HG03045 (cell line): Measurements from ENCODE around the gene NYAP2.

Experiments
- ATAC-seq: cut with Tn5 transposase; IDR thresholded peaks from one replicate; pipeline ENCODE4 v1.9.1; 2021; ENCODE audit warnings: mild to moderate bottlenecking, moderate library complexity; ENCODE audit not compliant: unreplicated experiment

Gene NYAP2

DNA sequence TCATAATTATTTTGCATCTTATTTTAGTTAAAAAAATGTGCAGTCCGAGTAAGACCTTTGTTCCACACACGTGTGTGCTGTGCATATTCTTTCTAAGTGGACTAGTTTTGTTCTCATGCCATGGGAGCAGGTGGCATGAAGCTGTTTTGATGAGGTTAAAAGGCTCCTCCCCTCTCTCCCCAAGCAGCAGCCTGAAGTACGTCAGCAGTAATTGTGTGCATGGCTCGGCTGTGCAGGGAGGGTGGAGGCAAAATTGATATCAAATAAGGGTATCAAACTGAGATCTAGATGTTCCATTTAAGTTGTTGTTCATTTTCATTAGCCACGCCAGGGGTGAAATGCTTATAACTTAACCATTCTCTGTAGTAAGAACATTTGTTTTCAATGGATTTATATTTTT lies at the start of gene NYAP2:
TSS of gene NYAP2 (plus strand) at position 207 of the 400 bp plus-strand sequence. CDS start 9,171 bp downstream, outside the sequence.
- ATAC-seq, result no peak

DNA sequence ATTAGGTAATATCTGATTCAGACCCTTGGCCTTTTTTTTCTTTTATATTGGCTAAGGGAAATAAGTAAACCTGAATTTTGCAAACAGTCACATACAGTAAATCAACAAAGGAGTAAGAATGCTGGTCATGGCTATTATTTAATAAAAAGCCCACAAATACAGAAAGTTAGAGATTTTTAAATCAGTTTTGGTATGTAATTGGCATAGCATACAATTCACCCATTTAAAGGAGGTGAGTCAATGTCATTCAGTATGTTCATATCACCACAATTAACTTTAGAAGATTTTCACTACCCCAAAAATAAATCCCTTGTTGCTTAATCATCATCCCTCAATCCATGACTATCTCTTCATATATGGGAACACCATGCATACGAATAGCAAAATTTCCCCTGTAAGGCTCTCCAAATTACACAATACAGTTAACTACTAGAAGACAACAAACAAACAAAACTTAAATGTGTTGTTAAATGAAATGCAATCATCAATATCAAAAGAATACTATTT lies 45.9 kb upstream of the NYAP2 start:
- ATAC-seq, result no peak

DNA sequence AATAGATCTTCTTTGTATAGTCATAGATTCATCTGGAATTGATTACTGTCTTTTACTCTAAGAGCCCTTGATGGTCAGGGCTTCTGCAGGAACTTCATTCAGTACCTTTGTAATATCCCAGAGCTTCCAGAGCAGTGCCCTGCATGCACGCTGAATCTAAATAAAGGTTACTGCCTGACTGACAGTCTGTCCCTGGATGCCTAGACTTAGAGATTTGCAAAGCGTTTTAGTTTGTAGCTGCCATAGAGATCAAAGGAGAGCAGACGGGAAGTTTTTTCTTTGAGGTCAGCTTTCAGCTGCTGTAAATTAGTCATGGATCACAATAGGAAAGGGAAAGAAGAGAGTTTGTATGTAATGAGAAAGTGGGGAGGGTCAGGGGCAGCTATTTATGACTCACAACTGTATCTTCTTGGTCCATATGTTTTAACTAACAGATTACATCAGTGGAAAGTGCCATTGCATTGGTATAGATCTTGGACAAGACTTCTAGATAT lies 45.2 kb upstream of the NYAP2 start:
- ATAC-seq, result no peak

DNA sequence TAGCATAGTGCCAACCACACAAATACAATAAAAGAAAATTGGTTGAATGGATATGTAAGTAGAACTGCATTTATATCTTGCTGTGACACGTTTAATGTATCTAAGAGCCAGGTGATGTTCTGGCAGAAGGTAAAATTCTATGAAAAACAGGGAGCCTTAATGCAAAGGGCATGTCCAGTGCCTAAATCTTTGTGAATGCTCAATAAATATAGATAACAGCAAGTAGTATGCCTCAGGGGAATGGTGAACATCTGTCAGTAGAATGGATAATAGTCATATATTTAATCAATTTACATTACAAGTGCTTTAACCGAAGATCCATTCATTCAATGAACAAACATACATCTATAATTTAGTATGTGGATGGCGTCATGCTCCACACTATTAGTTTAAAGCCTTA lies 43.7 kb upstream of the NYAP2 start:
- ATAC-seq, result no peak

DNA sequence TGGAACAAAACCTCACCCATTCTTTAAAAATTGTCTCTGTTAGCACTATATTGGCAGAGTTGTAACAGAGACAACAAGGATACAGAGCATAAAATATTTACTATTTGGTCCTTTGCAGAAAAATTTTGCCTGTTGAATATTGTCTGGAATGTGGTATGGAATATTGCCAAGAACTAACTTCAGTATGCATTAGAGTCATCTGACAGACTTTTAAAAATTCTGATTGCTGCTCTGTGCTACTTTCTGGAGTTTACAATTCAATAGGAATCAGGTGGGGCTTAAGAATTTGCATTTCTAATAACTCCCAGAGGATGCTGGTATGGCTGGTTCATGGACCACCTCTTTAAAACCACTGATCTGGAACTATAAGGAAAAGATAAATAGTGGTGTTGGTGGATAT lies 32.8 kb upstream of the NYAP2 start:
- no peak for ATAC-seq

DNA sequence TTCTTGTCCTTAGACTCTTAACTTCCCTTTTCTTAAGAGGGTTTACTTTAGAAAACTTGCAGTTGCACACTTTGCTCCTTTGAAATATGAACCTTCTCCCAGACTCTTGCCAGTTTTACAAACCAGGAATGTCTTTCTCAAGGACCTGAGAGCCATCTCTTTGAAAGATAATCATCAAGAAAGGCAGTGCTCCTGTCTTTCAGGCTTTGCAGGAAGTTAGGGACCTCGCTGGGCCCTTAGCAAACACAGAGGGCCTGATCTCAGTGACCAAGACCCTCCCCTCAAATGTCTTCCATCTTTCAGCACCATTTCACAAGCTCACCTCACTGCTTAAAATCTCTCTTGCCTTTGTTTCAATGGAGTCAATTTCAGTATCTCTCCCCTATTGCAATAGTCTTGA lies 32.0 kb upstream of the NYAP2 start:
- ATAC-seq, result no peak

DNA sequence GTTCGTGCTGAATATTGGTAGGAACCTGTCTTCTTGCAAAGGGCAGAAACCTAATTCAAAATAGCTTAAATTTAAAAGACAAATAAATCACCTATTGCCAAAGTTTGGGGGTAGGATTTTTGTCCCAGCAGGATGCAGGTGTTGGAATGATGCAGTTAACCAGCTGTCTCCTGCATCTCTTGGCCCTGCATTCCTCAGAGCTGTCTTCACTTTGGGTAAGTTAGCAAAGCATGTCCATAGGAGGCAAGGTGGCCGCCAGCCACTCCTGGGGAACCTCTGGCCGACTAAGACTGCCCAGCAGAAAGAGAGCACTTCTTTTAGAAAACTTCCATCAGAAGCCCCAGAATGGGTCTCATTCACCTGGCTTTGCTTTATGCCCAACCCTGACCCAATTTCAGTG lies 20.5 kb upstream of the NYAP2 start:
- ATAC-seq, result no peak

DNA sequence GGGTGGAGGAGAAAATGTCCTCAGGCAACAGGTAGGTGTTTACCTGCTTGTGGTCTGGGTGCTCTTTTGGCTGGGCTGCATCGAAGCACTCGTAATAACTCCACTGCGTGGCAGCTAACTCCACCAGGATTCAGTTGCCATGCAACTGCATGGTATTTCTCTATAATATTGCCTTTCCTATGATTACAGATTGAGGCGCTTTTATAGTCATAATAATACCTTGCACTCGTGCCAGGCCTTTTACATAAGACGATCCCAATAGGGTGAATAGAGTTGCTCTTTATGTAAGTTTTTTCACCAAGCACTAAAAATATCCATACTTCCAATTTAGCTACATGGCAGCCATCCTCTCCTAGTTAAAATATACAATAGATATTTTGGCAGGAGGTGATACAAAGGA lies 19.7 kb upstream of the NYAP2 start:
- no peak for ATAC-seq

DNA sequence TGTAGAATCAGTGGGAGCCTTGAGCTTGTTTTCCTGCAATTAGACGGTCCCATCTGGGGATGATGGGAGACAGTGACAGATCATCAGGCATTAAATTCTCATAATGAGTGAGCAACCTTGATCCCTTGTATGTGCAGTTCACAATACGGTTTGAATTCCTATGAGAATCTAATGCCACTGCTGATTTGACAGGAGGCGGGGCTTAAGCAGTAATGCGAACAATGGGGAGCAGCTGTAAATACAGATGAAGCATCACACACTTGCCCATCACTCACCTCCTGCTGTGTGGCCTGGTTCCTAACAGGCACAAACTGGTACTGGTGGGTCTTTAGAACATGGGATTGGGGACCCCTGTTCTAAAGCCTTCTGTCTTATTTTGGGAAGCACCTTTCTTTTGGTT lies 17.9 kb upstream of the NYAP2 start:
- no peak for ATAC-seq

DNA sequence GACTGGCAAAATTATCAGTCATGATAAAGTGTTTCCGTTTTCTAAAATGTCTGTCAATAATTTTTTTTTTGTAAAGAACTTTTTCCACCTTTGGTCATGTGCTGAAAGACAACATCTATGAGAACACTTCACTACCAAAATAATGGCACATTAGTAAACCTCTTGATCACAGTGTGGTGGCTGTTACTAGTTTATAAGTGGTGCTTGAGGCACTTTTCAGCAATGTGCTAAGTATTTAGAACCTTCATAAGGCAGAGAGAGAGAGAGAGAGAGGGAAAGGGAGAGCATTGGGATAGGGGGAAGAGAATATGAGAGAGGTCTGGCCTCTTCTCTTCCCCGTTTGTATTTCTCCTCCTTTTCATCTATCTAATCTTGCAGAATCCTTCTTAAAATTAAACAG lies 1.1 kb upstream of the NYAP2 start:
- ATAC-seq, result no peak

DNA sequence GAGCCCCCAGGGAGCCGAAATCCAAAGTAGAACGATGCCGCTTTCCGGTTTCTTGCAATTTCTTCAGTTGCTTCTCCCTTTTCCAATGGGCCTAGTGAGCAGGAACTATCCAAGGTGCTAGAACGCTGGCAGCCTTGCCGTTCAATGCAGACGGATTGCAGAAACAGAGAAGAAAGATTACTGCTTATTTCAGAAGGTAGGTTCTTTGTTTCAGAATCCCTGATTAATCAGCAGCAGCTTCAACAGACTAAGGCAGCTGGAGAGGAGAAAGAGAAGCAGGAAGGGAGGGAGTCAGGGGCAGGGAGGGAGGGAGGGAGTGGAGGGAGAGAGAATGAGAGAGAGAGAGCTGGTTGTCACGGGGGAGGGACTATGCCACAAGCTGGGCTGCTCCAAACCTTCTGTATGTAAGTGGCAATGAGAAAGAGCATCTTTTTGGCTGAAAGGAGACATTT lies 576 bp downstream of the NYAP2 start:
- ATAC-seq, result no peak

DNA sequence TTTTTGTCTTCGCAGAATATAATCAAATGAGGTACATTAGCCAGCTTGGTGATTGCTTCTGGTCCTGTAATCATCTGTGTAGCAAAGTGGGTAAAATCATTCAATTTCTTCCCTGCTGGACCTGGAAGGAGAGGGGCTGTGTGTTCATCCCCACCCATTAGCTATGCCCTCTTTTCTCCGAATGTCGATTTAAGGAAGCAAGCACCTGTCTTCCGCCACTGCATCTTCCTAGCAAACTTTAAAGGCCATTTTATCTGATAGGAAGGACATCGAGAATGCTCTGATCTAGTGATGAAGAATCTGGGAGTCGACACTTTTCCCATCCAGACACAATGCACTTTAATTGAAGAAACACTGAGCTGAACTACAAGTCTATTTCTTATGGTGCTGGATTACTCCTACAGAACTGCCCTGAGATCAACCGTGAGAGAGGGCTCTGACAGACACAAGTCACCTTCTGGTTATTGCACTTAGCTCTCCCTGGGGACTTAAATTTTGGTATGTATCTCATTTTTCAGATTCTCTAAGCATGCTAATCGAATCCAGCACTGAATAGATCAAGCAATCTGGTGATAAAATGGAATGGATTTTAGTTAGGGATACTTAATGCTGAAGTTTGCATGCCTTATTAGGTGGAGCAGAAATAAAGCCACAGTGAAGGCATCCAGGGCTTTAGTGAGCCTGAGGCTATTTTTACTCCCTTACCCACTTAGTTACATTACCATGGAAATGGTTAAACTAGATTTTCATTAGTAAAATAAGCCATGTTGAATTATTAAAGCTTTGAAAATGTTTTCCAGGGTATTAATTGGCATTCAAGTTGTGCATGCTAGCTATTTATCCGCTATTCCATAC lies 1.3 kb downstream of the NYAP2 start:
- no peak for ATAC-seq

DNA sequence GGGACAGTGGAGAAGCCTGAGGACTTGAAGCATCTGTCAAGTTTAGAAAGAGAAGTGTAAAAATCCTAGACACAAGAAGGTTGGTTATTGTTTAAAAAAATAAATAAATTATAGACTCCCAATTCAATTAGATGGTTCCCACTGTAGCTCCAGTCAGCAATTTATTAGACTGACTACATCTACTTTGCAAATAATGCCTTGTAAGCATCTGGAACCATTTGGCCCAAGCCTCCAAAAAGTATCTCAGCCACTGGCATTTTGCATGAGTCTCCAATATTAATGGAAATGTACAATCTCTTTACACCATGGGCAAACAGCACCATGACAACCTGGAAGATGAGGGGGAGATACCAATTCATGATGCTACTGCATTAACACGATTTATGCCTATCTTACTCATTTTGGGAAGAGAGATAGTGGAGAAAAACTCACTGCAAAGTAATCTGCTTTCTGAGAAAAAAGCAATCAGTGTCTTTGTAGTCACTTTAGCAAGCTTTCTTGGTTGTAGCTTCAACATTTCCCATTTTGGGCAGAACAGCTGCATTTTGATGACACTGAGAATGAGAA lies 2.8 kb downstream of the NYAP2 start:
- no peak for ATAC-seq

DNA sequence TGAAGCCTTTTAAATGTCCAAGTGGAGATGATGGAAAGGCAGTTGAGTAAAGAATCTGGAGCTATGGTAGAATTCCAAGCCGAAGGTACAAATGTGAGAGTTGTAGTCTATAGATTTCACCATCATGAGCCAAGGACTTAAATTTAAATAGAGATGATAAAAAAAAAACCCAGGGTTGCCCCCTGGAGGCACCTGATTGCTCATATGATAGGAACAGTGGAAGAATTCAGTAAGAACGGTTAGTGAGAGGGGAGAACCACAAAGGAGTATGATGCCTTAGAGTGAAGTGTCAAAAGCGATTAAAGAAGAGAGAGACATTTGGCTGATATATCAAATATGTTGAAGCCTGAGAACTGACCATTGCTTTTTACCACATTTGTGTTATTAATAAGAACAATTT lies 11.9 kb downstream of the NYAP2 start:
- ATAC-seq, result no peak

DNA sequence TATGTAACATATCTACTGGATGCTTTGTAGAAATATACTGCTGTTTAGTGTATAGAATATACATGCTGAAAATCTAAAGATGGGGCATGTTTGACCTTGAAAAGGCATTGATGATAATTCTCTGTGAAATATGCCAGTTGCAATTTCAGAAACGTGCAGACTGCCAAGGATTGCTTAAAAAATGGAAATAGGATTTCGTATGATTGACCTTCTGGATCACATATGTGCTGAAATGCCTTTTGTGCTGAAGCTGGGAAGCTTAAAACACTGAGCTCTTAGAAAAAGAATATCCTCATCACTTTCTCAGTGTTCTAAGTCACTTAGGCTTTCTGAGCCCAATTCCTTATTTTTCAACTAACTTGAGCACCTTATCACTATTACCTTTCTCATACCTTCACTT lies 14.3 kb downstream of the NYAP2 start:
- ATAC-seq, result no peak

DNA sequence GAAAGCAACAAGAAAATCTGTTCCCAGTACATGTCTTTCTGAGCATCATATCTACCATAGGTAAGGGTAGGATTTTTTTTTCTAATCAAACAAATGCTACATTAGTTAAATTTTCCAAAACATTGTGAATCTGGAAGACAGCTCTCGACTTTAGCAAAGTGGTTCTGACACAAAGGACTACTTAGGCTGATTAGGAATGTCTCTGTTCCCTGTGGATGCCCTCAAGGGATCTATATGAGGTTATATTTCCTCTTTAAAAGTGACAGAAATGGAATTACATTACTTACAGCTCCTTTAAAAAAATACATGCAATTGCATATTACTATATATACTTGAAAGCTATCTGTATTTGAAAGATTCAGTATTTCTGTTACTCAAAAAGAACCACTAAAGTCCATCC lies 15.4 kb downstream of the NYAP2 start:
- no peak for ATAC-seq

DNA sequence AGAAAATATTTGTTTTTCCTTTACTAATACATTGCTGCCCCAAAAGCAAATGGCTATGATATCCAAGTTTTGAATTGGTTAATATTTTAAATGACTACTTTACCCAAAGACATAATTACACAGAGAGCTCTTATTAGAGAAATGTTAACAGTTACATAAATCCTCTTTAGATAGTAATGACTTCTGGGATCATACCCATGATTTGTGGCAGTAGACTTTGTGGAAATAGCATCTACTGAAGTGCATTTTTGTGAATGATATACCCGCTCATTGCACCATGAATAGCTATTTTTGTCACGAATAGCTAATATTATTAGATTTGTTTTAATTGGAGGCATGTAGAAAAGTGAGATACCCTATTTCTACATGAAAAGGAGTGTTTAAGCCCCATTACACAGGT lies 15.8 kb downstream of the NYAP2 start:
- no peak for ATAC-seq

DNA sequence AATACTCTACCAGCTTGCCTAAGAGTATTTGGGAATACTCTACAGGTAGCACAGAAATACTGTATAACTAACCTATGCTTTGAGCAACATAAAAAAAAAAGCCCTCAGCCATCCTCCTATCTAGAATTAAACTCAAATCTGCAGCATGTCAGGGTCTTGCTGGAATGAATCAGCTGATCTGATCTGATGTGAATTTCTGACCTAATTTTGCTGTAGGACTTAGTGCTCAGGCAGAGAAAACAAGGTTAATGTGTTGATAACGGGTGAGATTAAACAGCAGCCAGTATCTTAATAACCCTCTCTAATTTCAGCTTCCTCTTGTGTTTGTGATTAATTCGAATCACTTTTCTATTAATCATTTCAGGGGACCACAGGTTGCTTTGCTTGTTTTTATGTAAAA lies 16.3 kb downstream of the NYAP2 start:
- ATAC-seq, result no peak

DNA sequence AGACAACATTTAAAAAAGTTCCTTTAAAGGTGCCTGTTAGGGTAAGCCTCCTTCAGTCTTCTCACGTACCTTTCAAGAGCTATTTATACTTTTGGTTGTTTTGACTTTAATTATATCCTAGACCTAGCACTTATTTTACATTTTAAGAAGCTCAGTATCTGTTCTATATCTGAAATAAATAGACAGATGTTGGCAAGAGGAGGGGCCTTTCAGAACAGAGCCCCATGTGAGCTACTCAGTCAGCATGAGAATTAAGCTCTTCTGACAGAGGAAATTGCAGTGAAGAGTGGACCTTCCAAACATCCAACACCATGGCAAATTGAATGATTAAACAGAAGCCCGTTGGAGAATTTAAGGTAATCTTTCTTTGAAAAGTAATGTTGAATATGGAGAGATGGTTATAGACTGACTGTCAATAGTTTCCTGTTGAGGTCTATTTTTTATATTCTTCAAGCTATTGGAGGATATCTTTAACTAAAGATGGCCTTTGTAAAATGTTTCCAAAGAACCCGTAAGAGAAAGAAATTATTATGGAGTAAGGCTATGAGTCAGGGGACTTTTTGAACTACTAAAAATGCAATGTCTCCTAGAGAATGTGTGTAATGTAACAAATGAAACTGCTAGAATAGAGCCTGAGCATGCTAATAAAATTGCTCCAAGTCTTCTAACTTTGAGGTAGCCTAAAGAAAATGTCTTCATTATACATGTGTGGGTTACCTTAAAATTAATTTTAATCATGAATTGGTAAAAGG lies 17.3 kb downstream of the NYAP2 start:
- no peak for ATAC-seq

DNA sequence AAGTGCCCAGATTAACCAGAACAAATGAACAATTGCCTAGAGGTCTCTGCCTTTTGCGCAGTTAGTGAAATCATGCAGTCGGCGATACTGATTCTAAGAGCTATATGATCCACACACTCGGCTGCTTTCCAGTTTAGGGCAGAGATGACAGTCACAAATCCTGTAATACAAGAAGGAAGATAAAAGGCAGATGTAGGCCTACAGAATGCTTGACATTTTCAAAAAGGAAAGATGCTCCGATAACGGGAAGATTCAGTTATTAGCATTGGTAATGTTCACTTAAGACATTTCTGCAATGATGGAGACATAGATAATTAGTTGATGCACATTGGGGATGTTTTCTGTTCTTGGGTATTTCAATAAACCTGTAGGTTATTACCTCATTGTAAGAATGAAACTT lies 19.5 kb downstream of the NYAP2 start:
- ATAC-seq, result no peak

DNA sequence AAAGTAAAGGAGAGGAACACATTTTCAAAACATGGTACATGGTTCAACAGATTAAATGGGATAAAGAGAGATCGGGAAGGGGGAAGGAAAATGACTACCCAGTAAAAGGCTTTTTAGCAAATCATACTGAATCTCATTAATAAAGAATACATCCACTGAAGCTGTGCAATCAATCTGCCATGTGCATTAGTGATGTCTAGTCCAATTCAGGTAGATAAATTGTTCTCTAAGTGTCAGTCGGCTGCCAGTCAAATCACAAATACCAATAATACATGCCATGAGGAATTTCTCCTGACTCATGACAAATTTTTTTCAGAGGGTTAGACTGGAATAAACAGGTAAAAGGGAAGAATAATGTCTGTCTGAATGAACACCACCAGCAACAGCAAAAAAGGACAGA lies 22.6 kb downstream of the NYAP2 start:
- no peak for ATAC-seq

DNA sequence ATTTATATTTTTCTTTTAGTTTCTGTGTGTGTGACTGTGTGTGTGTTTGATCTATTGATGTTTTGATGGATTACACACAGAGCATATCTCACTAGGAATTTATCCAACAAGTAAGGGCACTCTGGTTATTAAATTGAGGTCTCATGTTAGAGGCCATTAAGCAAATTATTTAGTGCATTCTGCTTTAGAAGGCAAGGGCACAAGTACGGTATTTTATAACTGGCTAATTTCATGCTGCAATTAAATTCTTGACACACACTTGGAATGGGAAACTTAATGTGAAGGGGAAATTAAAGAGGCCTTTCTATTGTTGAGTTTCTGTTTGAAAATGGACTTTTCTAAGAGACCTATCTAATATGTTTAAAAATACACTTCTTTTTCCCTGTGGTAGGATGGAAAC lies 25.8 kb downstream of the NYAP2 start:
- no peak for ATAC-seq
